C4-2B (cell line): Measurements from ENCODE around the gene ADAM8.

ENCODE experiments used
- CTCF ChIP-seq: fragments of 450-650 bp; conservative IDR thresholded peaks from 2 replicates; pipeline ENCODE4 v1.5.1; 2017; ENCODE audit warnings: mild to moderate bottlenecking
- ZFX ChIP-seq: fragments of 450-650 bp; IDR thresholded peaks from 2 replicates; pipeline ENCODE4 v1.6.1; 2017

GRCh38 chr10:133274751-133275683, 1.7 kb downstream of the ADAM8 start:
- TF ChIP-seq CTCF (no peak), ZFX (no peak)
